Neural cell (in vitro differentiated cells): ENCODE results near the gene TOP2B. TPM values are rescaled to one million over a fixed set of nuclear protein-coding genes. Genes with fewer than 3 reads are reported as not detected.

Experiments used
- H2AFZ ChIP-seq: fragments of 200-600, 300-800 bp; sonication (generic), shearing (Covaris generic); 2 replicates; pipeline ENCODE4 v1.6.0; 2014; ENCODE audit warnings: low read depth, mild to moderate bottlenecking, antibody characterized with exemption, low read length, moderate library complexity
- H3F3A ChIP-seq: fragments of 200-600 bp; shearing (Covaris generic); 2 replicates; pipeline ENCODE4 v1.6.1; 2016; ENCODE audit warnings: mild to moderate bottlenecking, moderate library complexity, mixed read lengths, antibody characterized with exemption, low read length; ENCODE audit not compliant: insufficient read depth, poor library complexity, severe bottlenecking
- H3K27ac ChIP-seq: fragments of 200-600, 300-800 bp; sonication (generic), shearing (Covaris generic); 2 replicates; pipeline ENCODE4 v1.5.1; 2014; ENCODE audit warnings: mild to moderate bottlenecking, low read length, moderate library complexity
- H3K27me3 ChIP-seq: fragments of 300-800, 200-600 bp; sonication (generic), shearing (Covaris generic); 2 replicates; pipeline ENCODE4 v1.6.0; 2014; ENCODE audit warnings: mild to moderate bottlenecking, low read depth, low read length, moderate library complexity; ENCODE audit not compliant: insufficient read depth
- H3K36me3 ChIP-seq: fragments of 300-800, 200-600 bp; sonication (generic), shearing (Covaris generic); 2 replicates; pipeline ENCODE4 v1.5.1; 2014; ENCODE audit warnings: mild to moderate bottlenecking, antibody characterized with exemption, low read length, moderate library complexity; ENCODE audit not compliant: insufficient read depth
- H3K4me2 ChIP-seq: fragments of 300-800, 200-600 bp; sonication (generic), shearing (Covaris generic); 2 replicates; pipeline ENCODE4 v1.6.0; 2014; ENCODE audit warnings: mild to moderate bottlenecking, low read length
- H3K4me3 ChIP-seq: fragments of 300-800, 200-600 bp; sonication (generic), shearing (Covaris generic); 2 replicates; pipeline ENCODE4 v1.5.1; 2014; ENCODE audit warnings: mild to moderate bottlenecking, low read length, moderate library complexity
- H3K79me2 ChIP-seq: fragments of 200-600 bp; shearing (Covaris generic); replicated peaks from 2 replicates; pipeline ENCODE4 v1.6.0; 2014; ENCODE audit warnings: mild to moderate bottlenecking, low read length, moderate library complexity; ENCODE audit not compliant: insufficient read depth
- H3K9ac ChIP-seq: fragments of 300-800, 200-600 bp; sonication (generic), shearing (Covaris generic); 2 replicates; pipeline ENCODE4 v1.6.1; 2016; ENCODE audit warnings: mild to moderate bottlenecking, low read length, mixed read lengths
- H3K9me2 ChIP-seq: fragments of 200-600 bp; shearing (Covaris generic); 2 replicates; pipeline ENCODE4 v1.6.1; 2016; ENCODE audit warnings: mild to moderate bottlenecking, low read length, mixed read lengths; ENCODE audit not compliant: insufficient read depth
- H3K9me3 ChIP-seq: fragments of 200-600, 300-800 bp; sonication (generic), shearing (Covaris generic); 2 replicates; pipeline ENCODE4 v1.6.1; 2016; ENCODE audit warnings: mild to moderate bottlenecking, mixed run types, low read length, moderate library complexity, mixed read lengths
- H4K20me1 ChIP-seq: fragments of 200-600 bp; shearing (Covaris generic); 2 replicates; pipeline ENCODE4 v1.6.1; 2016; ENCODE audit warnings: mild to moderate bottlenecking, mixed run types; ENCODE audit not compliant: insufficient read depth
- CTCF ChIP-seq: fragments of 450-650 bp; IDR thresholded peaks from 2 replicates; pipeline ENCODE4 v1.5.1; 2014; ENCODE audit warnings: antibody characterized with exemption, mild to moderate bottlenecking, moderate library complexity; ENCODE audit not compliant: poor library complexity, severe bottlenecking
- EP300 ChIP-seq: fragments of 450-650 bp; conservative IDR thresholded peaks from 2 replicates; pipeline ENCODE4 v1.6.1; 2014; ENCODE audit warnings: antibody characterized with exemption, mild to moderate bottlenecking, moderate library complexity; ENCODE audit not compliant: poor library complexity, severe bottlenecking
- EZH2 ChIP-seq: fragments of 200-600, 300-800 bp; shearing (Covaris generic), sonication (generic); IDR thresholded peaks from 2 replicates; pipeline ENCODE4 v1.6.1; 2014; ENCODE audit warnings: antibody characterized with exemption, low read length, borderline replicate concordance, mild to moderate bottlenecking; ENCODE audit not compliant: insufficient read depth, poor library complexity, severe bottlenecking
- MXI1 ChIP-seq: fragments of 450-650 bp; conservative IDR thresholded peaks from 2 replicates; pipeline ENCODE4 v1.6.1; 2014; ENCODE audit warnings: antibody characterized with exemption, mild to moderate bottlenecking; ENCODE audit not compliant: poor library complexity, severe bottlenecking
- POLR2AphosphoS5 ChIP-seq: IDR thresholded peaks from 2 replicates; pipeline ENCODE4 v1.6.1; 2012
- RAD21 ChIP-seq: fragments of 450-650 bp; conservative IDR thresholded peaks from 2 replicates; pipeline ENCODE4 v1.6.1; 2014; ENCODE audit warnings: antibody characterized with exemption, mild to moderate bottlenecking, moderate library complexity
- REST ChIP-seq: IDR thresholded peaks from 2 replicates; pipeline ENCODE4 v1.6.1; 2012; ENCODE audit warnings: borderline replicate concordance
- SMC3 ChIP-seq: fragments of 450-650 bp; conservative IDR thresholded peaks from 2 replicates; pipeline ENCODE4 v1.6.1; 2014; ENCODE audit warnings: antibody characterized with exemption, mild to moderate bottlenecking, moderate library complexity; ENCODE audit not compliant: poor library complexity
- TAF1 ChIP-seq: IDR thresholded peaks from 2 replicates; pipeline ENCODE4 v1.6.1; 2012; ENCODE audit warnings: low read depth
- polyA plus RNA-seq: library from polyadenylated mRNA; depleted of rRNA; stranded (reverse); fragments of >200 nt; gene quantifications from 2 replicates; pipeline ENCODE4 v1.2.3, GENCODE V29; 2014

Gene TOP2B
- polyA plus RNA-seq, 1 donor from 2014 or later, result 440 TPM

GRCh38 chr3:25621087-25621486 is 43.6 kb downstream of the TOP2B start:
- peaks cover 14% of the 10 kb centered on the region for H3K36me3 ChIP-seq
- no peaks in the 10 kb centered on the region for H3K9me3 ChIP-seq
- H3K27me3 ChIP-seq, result no peaks in the 10 kb centered on the region
- H3K9me2 ChIP-seq, result no peaks in the 10 kb centered on the region
- H3K79me2 ChIP-seq, result no peaks in the 10 kb centered on the region
- H3K27ac ChIP-seq, result no peak overlapping the region
- H2AFZ ChIP-seq, result no peak overlapping the region
- H4K20me1 ChIP-seq, result no peaks in the 10 kb centered on the region
- no peak overlapping the region for H3K9ac ChIP-seq
- TF ChIP-seq EP300 (no peak), EZH2 (no peak), RAD21 (no peak), SMC3 (no peak), POLR2AphosphoS5 (no peak), TAF1 (no peak), CTCF (no peak), MXI1 (no peak), REST (no peak)
- H3K4me2 ChIP-seq, result no peak overlapping the region
- no peaks in the 10 kb centered on the region for H3F3A ChIP-seq
- no peak overlapping the region for H3K4me3 ChIP-seq

GRCh38 chr3:25620493-25620892 is 44.2 kb downstream of the TOP2B start:
- Histone ChIP-seq H3K4me2 (no peak overlapping the region), H2AFZ (no peak overlapping the region), H3K9me2 (no peaks in the 10 kb centered on the region), H3K36me3 (peaks cover 14% of the 10 kb centered on the region), H3K4me3 (no peak overlapping the region), H3K79me2 (no peaks in the 10 kb centered on the region), H3K27ac (no peak overlapping the region), H3K9ac (no peak overlapping the region), H3F3A (no peaks in the 10 kb centered on the region), H3K27me3 (no peaks in the 10 kb centered on the region), H3K9me3 (no peaks in the 10 kb centered on the region), H4K20me1 (no peaks in the 10 kb centered on the region)
- TF ChIP-seq TAF1 (no peak), RAD21 (no peak), SMC3 (no peak), MXI1 (no peak), EZH2 (no peak), CTCF (no peak), REST (no peak), POLR2AphosphoS5 (no peak)
